ENCODE results near the gene SPSB3. TPM values are rescaled to one million over a fixed set of nuclear protein-coding genes. Genes with fewer than 3 reads are reported as not detected.

The SPSB3 gene
- total RNA-seq, 1 donor from 2014 or later = 48.2 TPM

GRCh38 chr16:1767116-1767994 lies 15.0 kb downstream of the SPSB3 start:
- Histone ChIP-seq H3K4me3 (ENCODE audit: low read depth, low read length) (no peak overlapping the region), H3K36me3 (ENCODE audit: control insufficient read depth, insufficient read depth, low read length) (peaks cover 44% of the 10 kb centered on the region), H3K27me3 (ENCODE audit: control insufficient read depth, insufficient read depth, low read length) (no peaks in the 10 kb centered on the region)
- FAIRE-seq (no peak), DNase-seq (ENCODE audit: low read depth) (no peak)
- no peak for TF ChIP-seq CTCF (IDR thresholded peaks at IDR 0.05; ENCODE audit: insufficient read depth, low read length, severe bottlenecking)

- TF ChIP-seq CTCF (IDR thresholded peaks at IDR 0.05; ENCODE audit: insufficient read depth, low read length, severe bottlenecking) = no peak
- no peaks in the 10 kb centered on the region for H3K27me3 ChIP-seq (ENCODE audit: control insufficient read depth, insufficient read depth, low read length)
- no peak overlapping the region for H3K4me3 ChIP-seq (ENCODE audit: low read depth, low read length)
- FAIRE-seq = no peak
- H3K36me3 ChIP-seq (ENCODE audit: control insufficient read depth, insufficient read depth, low read length) = peaks cover 44% of the 10 kb centered on the region
- no peak for DNase-seq (ENCODE audit: low read depth)
Measured at GRCh38 chr16:1766701-1767100, 15.7 kb downstream of the SPSB3 start.

- no peak for FAIRE-seq
- no peak for TF ChIP-seq CTCF (IDR thresholded peaks at IDR 0.05; ENCODE audit: insufficient read depth, low read length, severe bottlenecking)
- Histone ChIP-seq H3K4me3 (ENCODE audit: low read depth, low read length) (no peak overlapping the region), H3K36me3 (ENCODE audit: control insufficient read depth, insufficient read depth, low read length) (peaks cover 44% of the 10 kb centered on the region), H3K27me3 (ENCODE audit: control insufficient read depth, insufficient read depth, low read length) (no peaks in the 10 kb centered on the region)
- DNase-seq (ENCODE audit: low read depth) = no peak
Measured at GRCh38 chr16:1766231-1766630, 16.1 kb downstream of the SPSB3 start.

- FAIRE-seq (no peak), DNase-seq (ENCODE audit: low read depth) (no peak)
- Histone ChIP-seq H3K36me3 (ENCODE audit: control insufficient read depth, insufficient read depth, low read length) (peaks cover 44% of the 10 kb centered on the region), H3K27me3 (ENCODE audit: control insufficient read depth, insufficient read depth, low read length) (no peaks in the 10 kb centered on the region), H3K4me3 (ENCODE audit: low read depth, low read length) (no peak overlapping the region)
- TF ChIP-seq CTCF (IDR thresholded peaks at IDR 0.05; ENCODE audit: insufficient read depth, low read length, severe bottlenecking) = no peak
Measured at GRCh38 chr16:1765826-1766225, 16.5 kb downstream of the SPSB3 start.

- DNase-seq (ENCODE audit: low read depth) (no peak), FAIRE-seq (no peak)
- Histone ChIP-seq H3K27me3 (ENCODE audit: control insufficient read depth, insufficient read depth, low read length) (no peaks in the 10 kb centered on the region), H3K36me3 (ENCODE audit: control insufficient read depth, insufficient read depth, low read length) (peaks cover 47% of the 10 kb centered on the region), H3K4me3 (ENCODE audit: low read depth, low read length) (no peak overlapping the region)
- TF ChIP-seq CTCF (IDR thresholded peaks at IDR 0.05; ENCODE audit: insufficient read depth, low read length, severe bottlenecking) = no peak
Measured at GRCh38 chr16:1764971-1765370, 17.4 kb downstream of the SPSB3 start.
